Liver (tissue), 3 donors: ENCODE measurements around the gene NELL1.

Source experiments
- CTCF ChIP-seq: fragments of 150-350 bp; IDR thresholded peaks from 2 replicates; pipeline ENCODE4 v1.5.1; 2017; ENCODE audit warnings: improper control_type of control experiment, low read depth, low read length; ENCODE audit not compliant: missing input control
- EGR1 ChIP-seq, 2 donors: IDR thresholded peaks; 2 replicates each; pipeline ENCODE4 v1.6.1; 2016 to 2018; ENCODE audit warnings: antibody characterized with exemption in 2 of 2, low read depth in 2 of 2
- FOXA1 ChIP-seq: IDR thresholded peaks from 2 replicates; pipeline ENCODE4 v1.6.1; 2016; ENCODE audit warnings: antibody characterized with exemption
- RAD21 ChIP-seq, 2 donors: IDR thresholded peaks; 2 replicates each; pipeline ENCODE4 v1.6.1; 2016; ENCODE audit warnings: antibody characterized with exemption in 2 of 2, mild to moderate bottlenecking in 2 of 2
- SP1 ChIP-seq: IDR thresholded peaks from 2 replicates; pipeline ENCODE4 v1.6.1; 2018; ENCODE audit warnings: antibody characterized with exemption, mild to moderate bottlenecking
- YY1 ChIP-seq: IDR thresholded peaks from 2 replicates; pipeline ENCODE4 v1.6.1; 2016; ENCODE audit warnings: antibody characterized with exemption, mild to moderate bottlenecking
- donor health status: healthy.
- donor health status: healthy.

DNA sequence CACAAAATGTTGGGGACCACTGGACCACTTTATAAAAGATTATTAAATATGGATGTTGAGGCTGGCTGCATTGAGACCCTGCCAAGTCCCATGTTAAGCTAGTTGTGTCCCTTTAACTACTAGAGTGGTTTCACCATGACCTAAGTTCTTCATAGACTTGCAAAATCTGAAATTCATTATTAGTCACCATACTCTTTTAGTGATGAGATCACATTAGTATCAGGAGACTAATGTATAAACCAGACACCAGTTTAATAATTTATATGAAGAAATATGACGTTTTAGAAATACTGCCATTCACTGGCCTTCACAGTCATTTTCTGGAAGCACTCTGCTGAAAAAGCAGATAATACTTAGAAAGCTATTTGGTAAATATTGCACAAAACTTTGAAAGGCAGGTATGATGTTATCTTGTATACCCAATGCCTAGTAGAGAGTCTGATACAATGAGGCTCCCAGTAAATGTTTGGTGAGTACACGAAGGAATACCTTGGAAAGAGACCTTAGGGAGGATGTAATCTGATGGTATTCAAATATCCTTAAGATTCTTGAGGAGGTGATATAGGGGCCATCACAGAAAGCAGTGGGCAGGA is 795.3 kb downstream of the NELL1 start:
- no peak for TF ChIP-seq CTCF
- no peak for TF ChIP-seq EGR1 (IDR thresholded peaks at IDR 0.05; ENCODE audit: low read depth in 2 of 2)
- no peak for TF ChIP-seq RAD21 (IDR thresholded peaks at IDR 0.05)
- TF ChIP-seq SP1, result no peak
- TF ChIP-seq YY1, result no peak
- no peak for TF ChIP-seq FOXA1
